GM12878 (cell line): ENCODE results near the gene NECTIN2. TPM values are rescaled to one million over a fixed set of nuclear protein-coding genes. Genes with fewer than 3 reads are reported as not detected.
A peak's percentile ranks its signal among the peaks of the same experiment; 100 is the strongest.

Source experiments
- EED ChIP-seq: sonication (generic); IDR thresholded peaks from 2 replicates; pipeline ENCODE4 v1.6.1; 2016; ENCODE audit warnings: antibody characterized with exemption, low read depth
- EGR1 ChIP-seq, 2 experiments: IDR thresholded peaks; 1 replicate in 1 of 2; 2 replicates in 1 of 2; pipeline ENCODE4 v1.6.1; 2011 to 2012; ENCODE audit warnings: low read depth in 2 of 2, low read length in 2 of 2, borderline replicate concordance in 1 of 2, mild to moderate bottlenecking in 1 of 2, moderate library complexity in 1 of 2
- EP300 ChIP-seq, 2 experiments: fragments of 150-350 bp in 1 of 2; IDR thresholded peaks; 2 replicates each; pipeline ENCODE4 v1.6.1; 2011 to 2012; ENCODE audit warnings: low read depth in 2 of 2, low read length in 2 of 2, borderline replicate concordance in 1 of 2, improper control_type of control experiment in 1 of 2, inconsistent platforms in 1 of 2; ENCODE audit not compliant: control insufficient read depth in 1 of 2
- IKZF1 ChIP-seq: fragments of 450-650 bp; conservative IDR thresholded peaks from 2 replicates; pipeline ENCODE4 v1.6.1; 2017; ENCODE audit warnings: antibody characterized with exemption, mild to moderate bottlenecking
- IRF4 ChIP-seq: IDR thresholded peaks from 2 replicates; pipeline ENCODE4 v1.6.1; 2011; ENCODE audit warnings: low read depth, low read length
- KDM1A ChIP-seq: fragments of 200-600 bp; sonication (generic); IDR thresholded peaks from 2 replicates; pipeline ENCODE4 v1.6.1; 2016; ENCODE audit warnings: borderline replicate concordance
- MYC ChIP-seq: IDR thresholded peaks from 2 replicates; pipeline ENCODE4 v1.6.1; 2011; ENCODE audit warnings: mild to moderate bottlenecking, low read length, moderate library complexity, inconsistent platforms; ENCODE audit not compliant: insufficient read depth, insufficient replicate concordance, insufficient read length, severe bottlenecking
- NFXL1 ChIP-seq: fragments of 450-650 bp; IDR thresholded peaks from 2 replicates; pipeline ENCODE4 v1.6.1; 2017; ENCODE audit warnings: antibody characterized with exemption, mild to moderate bottlenecking, borderline replicate concordance
- NFYA ChIP-seq: IDR thresholded peaks from 2 replicates; pipeline ENCODE4 v1.6.1; 2011; ENCODE audit warnings: low read depth, mild to moderate bottlenecking, low read length, improper control_type of control experiment, borderline replicate concordance
- NFYB ChIP-seq: IDR thresholded peaks from 2 replicates; pipeline ENCODE4 v1.6.1; 2011; ENCODE audit warnings: low read depth, mild to moderate bottlenecking, low read length, improper control_type of control experiment, moderate library complexity; ENCODE audit not compliant: insufficient read depth
- PAX5 ChIP-seq: IDR thresholded peaks from 2 replicates; pipeline ENCODE4 v1.6.1; 2011; ENCODE audit warnings: low read depth, low read length, borderline replicate concordance
- RAD21 ChIP-seq: IDR thresholded peaks from 2 replicates; pipeline ENCODE4 v1.6.1; 2011; ENCODE audit warnings: mild to moderate bottlenecking, low read depth, low read length, moderate library complexity; ENCODE audit not compliant: insufficient read depth
- RB1 ChIP-seq: fragments of 450-650 bp; formaldehyde crosslinking; IDR thresholded peaks from 2 replicates; pipeline ENCODE4 v1.6.1; 2017; ENCODE audit warnings: mild to moderate bottlenecking, borderline replicate concordance
- RBBP5 ChIP-seq: fragments of 200-600 bp; sonication (generic); conservative IDR thresholded peaks from 2 replicates; pipeline ENCODE4 v1.6.1; 2016
- RFX5 ChIP-seq: IDR thresholded peaks from 2 replicates; pipeline ENCODE4 v1.6.1; 2011; ENCODE audit warnings: low read depth, low read length, improper control_type of control experiment
- SIX5 ChIP-seq: IDR thresholded peaks from 2 replicates; pipeline ENCODE4 v1.6.1; 2011; ENCODE audit warnings: mild to moderate bottlenecking, low read depth, low read length, moderate library complexity; ENCODE audit not compliant: severe bottlenecking
- SMC3 ChIP-seq: IDR thresholded peaks from 2 replicates; pipeline ENCODE4 v1.6.1; 2011; ENCODE audit warnings: low read length, improper control_type of control experiment, borderline replicate concordance
- ZNF207 ChIP-seq: fragments of 450-650 bp; IDR thresholded peaks from 2 replicates; pipeline ENCODE4 v1.6.1; 2014; ENCODE audit warnings: antibody characterized with exemption, mild to moderate bottlenecking, borderline replicate concordance
- polyA plus RNA-seq, 11 experiments: library from polyadenylated mRNA; depleted of rRNA in 4 of 11; unstranded in 6 of 11; stranded (reverse) in 5 of 11; fragments of >200 nt; fragmentation: Nextera tagmentation in 4 of 11; fragmentation: Illumina TruSeq in 1 of 11; extraction: Ambion mirVana in 4 of 11; extraction: Trizol in 1 of 11; gene quantifications; 1 replicate in 1 of 11; 2 replicates in 10 of 11; pipeline versions ENCODE4 v1.2.1 to v1.2.3, GENCODE V29; 2011 to 2016; ENCODE audit warnings: inconsistent platforms in 2 of 11, missing spikeins in 2 of 11, low read depth in 1 of 11
- total RNA-seq, 4 experiments: library from RNA; depleted of rRNA in 3 of 4; stranded (reverse); fragments of >200 nt in 3 of 4; fragmentation: Illumina TruSeq in 1 of 4; extraction: Trizol in 1 of 4; gene quantifications; 2 replicates each; pipeline versions ENCODE4 v1.2.1 to v1.2.3, GENCODE V29; 2013 to 2021
- TF ChIP-seq, protein P1 (sequence below): fragments of 150-350 bp; IDR thresholded peaks from 2 replicates; pipeline ENCODE4 v1.6.1; 2014; ENCODE audit warnings: mild to moderate bottlenecking, low read depth, low read length
- TF ChIP-seq, protein P2 (sequence below): fragments of 150-350 bp; IDR thresholded peaks from 2 replicates; pipeline ENCODE4 v1.6.1; 2016; ENCODE audit warnings: low read depth, low read length
- TF ChIP-seq, protein P3 (sequence below): fragments of 450-650 bp; formaldehyde crosslinking; IDR thresholded peaks from 2 replicates; pipeline ENCODE4 v1.5.0; 2022; ENCODE audit warnings: mild to moderate bottlenecking, missing genetic modification characterization

NECTIN2 gene
- total and polyA plus RNA-seq, 10 of the 15 experiments (the other 5 are each of a cell fraction or from before 2014, with no cell fraction given) = 0.05 to 0.36 (median 0.26) TPM; not detected in 5

DNA sequence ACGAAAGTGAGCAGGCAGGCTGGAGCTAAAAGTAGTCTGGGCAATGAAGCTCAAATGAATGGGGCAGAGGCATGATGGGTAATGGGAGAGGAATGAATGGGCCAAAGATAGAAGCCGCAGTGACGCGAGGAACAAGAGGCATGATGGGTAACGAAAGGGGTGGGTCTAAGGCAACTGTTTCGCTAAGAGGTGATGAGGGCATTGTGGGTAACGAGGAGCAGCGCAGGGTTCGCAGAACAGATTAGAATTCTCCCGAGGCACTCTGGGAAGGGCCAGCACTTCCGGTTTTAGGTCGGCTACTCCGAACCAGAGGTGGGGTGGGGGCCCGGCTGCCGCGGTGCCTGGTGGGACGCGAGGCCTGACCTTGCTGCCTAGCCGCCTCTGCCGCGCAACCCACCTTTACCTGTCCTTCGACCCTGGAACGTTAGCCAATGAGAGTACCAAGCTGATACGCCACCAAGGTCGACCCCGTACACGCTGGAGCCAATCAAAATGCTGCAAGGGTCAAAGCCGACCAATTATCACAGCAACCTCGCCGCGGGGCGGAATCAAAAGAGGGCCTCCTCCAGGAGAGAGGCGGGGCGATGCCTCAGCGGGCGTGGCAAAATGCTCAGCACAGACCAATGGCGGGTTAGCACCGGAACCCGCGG lies 44.4 kb downstream of the NECTIN2 start (continued):
- no peak; the same call in 1 of the 2 replicates for TF ChIP-seq NFYA
- no peak for TF ChIP-seq EED
- TF ChIP-seq RFX5 = peak; percentile 75; the same call in 1 of the 2 replicates
- peak; percentile 41 for TF ChIP-seq IKZF1
- no peak for TF ChIP-seq KDM1A
- no peak for TF ChIP-seq EGR1 (IDR thresholded peaks at IDR 0.05; ENCODE audit: borderline replicate concordance in 1 of 2, low read depth in 2 of 2, low read length in 2 of 2)
- TF ChIP-seq, protein P1, sequence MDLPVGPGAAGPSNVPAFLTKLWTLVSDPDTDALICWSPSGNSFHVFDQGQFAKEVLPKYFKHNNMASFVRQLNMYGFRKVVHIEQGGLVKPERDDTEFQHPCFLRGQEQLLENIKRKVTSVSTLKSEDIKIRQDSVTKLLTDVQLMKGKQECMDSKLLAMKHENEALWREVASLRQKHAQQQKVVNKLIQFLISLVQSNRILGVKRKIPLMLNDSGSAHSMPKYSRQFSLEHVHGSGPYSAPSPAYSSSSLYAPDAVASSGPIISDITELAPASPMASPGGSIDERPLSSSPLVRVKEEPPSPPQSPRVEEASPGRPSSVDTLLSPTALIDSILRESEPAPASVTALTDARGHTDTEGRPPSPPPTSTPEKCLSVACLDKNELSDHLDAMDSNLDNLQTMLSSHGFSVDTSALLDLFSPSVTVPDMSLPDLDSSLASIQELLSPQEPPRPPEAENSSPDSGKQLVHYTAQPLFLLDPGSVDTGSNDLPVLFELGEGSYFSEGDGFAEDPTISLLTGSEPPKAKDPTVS = no peak
- no peak for TF ChIP-seq NFXL1
- TF ChIP-seq EP300 (IDR thresholded peaks at IDR 0.05; ENCODE audit: borderline replicate concordance in 1 of 2, control insufficient read depth in 1 of 2, low read depth in 2 of 2, low read length in 2 of 2) = peak; percentile 8 to 39; a peak in 1 of 4 replicates
- TF ChIP-seq, protein P2, sequence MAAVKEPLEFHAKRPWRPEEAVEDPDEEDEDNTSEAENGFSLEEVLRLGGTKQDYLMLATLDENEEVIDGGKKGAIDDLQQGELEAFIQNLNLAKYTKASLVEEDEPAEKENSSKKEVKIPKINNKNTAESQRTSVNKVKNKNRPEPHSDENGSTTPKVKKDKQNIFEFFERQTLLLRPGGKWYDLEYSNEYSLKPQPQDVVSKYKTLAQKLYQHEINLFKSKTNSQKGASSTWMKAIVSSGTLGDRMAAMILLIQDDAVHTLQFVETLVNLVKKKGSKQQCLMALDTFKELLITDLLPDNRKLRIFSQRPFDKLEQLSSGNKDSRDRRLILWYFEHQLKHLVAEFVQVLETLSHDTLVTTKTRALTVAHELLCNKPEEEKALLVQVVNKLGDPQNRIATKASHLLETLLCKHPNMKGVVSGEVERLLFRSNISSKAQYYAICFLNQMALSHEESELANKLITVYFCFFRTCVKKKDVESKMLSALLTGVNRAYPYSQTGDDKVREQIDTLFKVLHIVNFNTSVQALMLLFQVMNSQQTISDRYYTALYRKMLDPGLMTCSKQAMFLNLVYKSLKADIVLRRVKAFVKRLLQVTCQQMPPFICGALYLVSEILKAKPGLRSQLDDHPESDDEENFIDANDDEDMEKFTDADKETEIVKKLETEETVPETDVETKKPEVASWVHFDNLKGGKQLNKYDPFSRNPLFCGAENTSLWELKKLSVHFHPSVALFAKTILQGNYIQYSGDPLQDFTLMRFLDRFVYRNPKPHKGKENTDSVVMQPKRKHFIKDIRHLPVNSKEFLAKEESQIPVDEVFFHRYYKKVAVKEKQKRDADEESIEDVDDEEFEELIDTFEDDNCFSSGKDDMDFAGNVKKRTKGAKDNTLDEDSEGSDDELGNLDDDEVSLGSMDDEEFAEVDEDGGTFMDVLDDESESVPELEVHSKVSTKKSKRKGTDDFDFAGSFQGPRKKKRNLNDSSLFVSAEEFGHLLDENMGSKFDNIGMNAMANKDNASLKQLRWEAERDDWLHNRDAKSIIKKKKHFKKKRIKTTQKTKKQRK = no peak
- TF ChIP-seq PAX5 = no peak
- TF ChIP-seq RAD21 = no peak
- TF ChIP-seq SMC3 = no peak
- TF ChIP-seq SIX5 = peak; percentile 13
- TF ChIP-seq IRF4 = 0 out of 2 replicates have a peak, but pooled peaks have one; percentile 48
- TF ChIP-seq, protein P3, sequence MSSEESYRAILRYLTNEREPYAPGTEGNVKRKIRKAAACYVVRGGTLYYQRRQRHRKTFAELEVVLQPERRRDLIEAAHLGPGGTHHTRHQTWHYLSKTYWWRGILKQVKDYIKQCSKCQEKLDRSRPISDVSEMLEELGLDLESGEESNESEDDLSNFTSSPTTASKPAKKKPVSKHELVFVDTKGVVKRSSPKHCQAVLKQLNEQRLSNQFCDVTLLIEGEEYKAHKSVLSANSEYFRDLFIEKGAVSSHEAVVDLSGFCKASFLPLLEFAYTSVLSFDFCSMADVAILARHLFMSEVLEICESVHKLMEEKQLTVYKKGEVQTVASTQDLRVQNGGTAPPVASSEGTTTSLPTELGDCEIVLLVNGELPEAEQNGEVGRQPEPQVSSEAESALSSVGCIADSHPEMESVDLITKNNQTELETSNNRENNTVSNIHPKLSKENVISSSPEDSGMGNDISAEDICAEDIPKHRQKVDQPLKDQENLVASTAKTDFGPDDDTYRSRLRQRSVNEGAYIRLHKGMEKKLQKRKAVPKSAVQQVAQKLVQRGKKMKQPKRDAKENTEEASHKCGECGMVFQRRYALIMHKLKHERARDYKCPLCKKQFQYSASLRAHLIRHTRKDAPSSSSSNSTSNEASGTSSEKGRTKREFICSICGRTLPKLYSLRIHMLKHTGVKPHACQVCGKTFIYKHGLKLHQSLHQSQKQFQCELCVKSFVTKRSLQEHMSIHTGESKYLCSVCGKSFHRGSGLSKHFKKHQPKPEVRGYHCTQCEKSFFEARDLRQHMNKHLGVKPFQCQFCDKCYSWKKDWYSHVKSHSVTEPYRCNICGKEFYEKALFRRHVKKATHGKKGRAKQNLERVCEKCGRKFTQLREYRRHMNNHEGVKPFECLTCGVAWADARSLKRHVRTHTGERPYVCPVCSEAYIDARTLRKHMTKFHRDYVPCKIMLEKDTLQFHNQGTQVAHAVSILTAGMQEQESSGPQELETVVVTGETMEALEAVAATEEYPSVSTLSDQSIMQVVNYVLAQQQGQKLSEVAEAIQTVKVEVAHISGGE (CRISPR knock-in tag) = no peak
- TF ChIP-seq MYC = no peak
- TF ChIP-seq RB1 = no peak
- TF ChIP-seq NFYB = no peak; the same call in 1 of the 2 replicates
- TF ChIP-seq ZNF207 = no peak
- TF ChIP-seq RBBP5 = no peak
